CD4-positive, CD25-positive, alpha-beta regulatory T cell (primary cell): ENCODE results near the gene TRIM9. TPM values are rescaled to one million over a fixed set of nuclear protein-coding genes. Genes with fewer than 3 reads are reported as not detected.

ENCODE experiments used
- ATAC-seq, 2 donors: fragments of 150-1000 bp; cut with Tn5 transposase; one replicate each; pipeline ENCODE4 v1.10.0; 2021; ENCODE audit warnings: low read depth in 2 of 2, moderate number of reproducible peaks in 2 of 2, moderate library complexity in 1 of 2
- DNase-seq, 3 donors: peaks; one replicate each; pipeline versions ENCODE4 v3.0.0 to v3.0.0-alpha.2; 2012 to 2022; ENCODE audit warnings: mixed read lengths in 1 of 3
- H3K27ac ChIP-seq: one replicate; pipeline ENCODE4 v1.7.0; 2013; ENCODE audit warnings: mild to moderate bottlenecking, low read length; ENCODE audit not compliant: insufficient read depth, poor library complexity, severe bottlenecking
- H3K27me3 ChIP-seq: one replicate; pipeline ENCODE4 v1.7.0; 2013; ENCODE audit warnings: low read length; ENCODE audit not compliant: control insufficient read depth, insufficient read depth
- H3K36me3 ChIP-seq: one replicate; pipeline ENCODE4 v1.7.0; 2013; ENCODE audit warnings: mild to moderate bottlenecking, low read length, moderate library complexity; ENCODE audit not compliant: control insufficient read depth, insufficient read depth
- H3K4me1 ChIP-seq: 2 replicates; pipeline ENCODE4 v1.7.0; 2013; ENCODE audit warnings: mild to moderate bottlenecking, low read length; ENCODE audit not compliant: insufficient read depth, control insufficient read depth, poor library complexity, severe bottlenecking
- H3K4me3 ChIP-seq: one replicate; pipeline ENCODE4 v1.7.0; 2013; ENCODE audit warnings: low read depth, mild to moderate bottlenecking, low read length, moderate library complexity
- H3K9me3 ChIP-seq, 2 experiments: 1 replicate in 1 of 2; 2 replicates in 1 of 2; pipeline ENCODE4 v1.7.0; 2013; ENCODE audit warnings: low read length in 2 of 2, mild to moderate bottlenecking in 1 of 2, moderate library complexity in 1 of 2; ENCODE audit not compliant: control insufficient read depth in 2 of 2
- H3K27ac Mint-ChIP-seq, 3 donors: one replicate each; pipeline ENCODE4 v1.8.0; 2020 to 2022; ENCODE audit warnings: mild to moderate bottlenecking in 3 of 3, mixed read lengths in 3 of 3, moderate library complexity in 2 of 3
- H3K27me3 Mint-ChIP-seq: one replicate; pipeline ENCODE4 v1.8.0; 2022; ENCODE audit warnings: mild to moderate bottlenecking, mixed read lengths
- H3K36me3 Mint-ChIP-seq: one replicate; pipeline ENCODE4 v1.8.0; 2020; ENCODE audit warnings: mixed read lengths
- H3K4me1 Mint-ChIP-seq, 4 donors: one replicate each; pipeline ENCODE4 v1.8.0; 2020 to 2022; ENCODE audit warnings: mixed read lengths in 4 of 4, mild to moderate bottlenecking in 1 of 4
- H3K4me3 Mint-ChIP-seq, 4 donors: one replicate each; pipeline ENCODE4 v1.8.0; 2020 to 2022; ENCODE audit warnings: mild to moderate bottlenecking in 4 of 4, mixed read lengths in 4 of 4, moderate library complexity in 3 of 4
- H3K9me3 Mint-ChIP-seq, 7 donors: one replicate each; pipeline ENCODE4 v1.8.0; 2020 to 2022; ENCODE audit warnings: mixed read lengths in 7 of 7, mild to moderate bottlenecking in 3 of 7, moderate library complexity in 2 of 7
- polyA plus RNA-seq, 4 donors: library from polyadenylated mRNA; unstranded; fragments of 300-500 nt; fragmentation: Illumina TruSeq; gene quantifications; one replicate each; pipeline ENCODE4 v1.2.3, GENCODE V29; 2021
- total RNA-seq: library from RNA; stranded (reverse); gene quantifications from one replicate; pipeline ENCODE4 v1.2.3, GENCODE V29; 2022

Gene TRIM9
- total and polyA plus RNA-seq, 5 donors from 2014 or later = 0.11 to 0.52 (median 0.15) TPM; not detected in 1

DNA sequence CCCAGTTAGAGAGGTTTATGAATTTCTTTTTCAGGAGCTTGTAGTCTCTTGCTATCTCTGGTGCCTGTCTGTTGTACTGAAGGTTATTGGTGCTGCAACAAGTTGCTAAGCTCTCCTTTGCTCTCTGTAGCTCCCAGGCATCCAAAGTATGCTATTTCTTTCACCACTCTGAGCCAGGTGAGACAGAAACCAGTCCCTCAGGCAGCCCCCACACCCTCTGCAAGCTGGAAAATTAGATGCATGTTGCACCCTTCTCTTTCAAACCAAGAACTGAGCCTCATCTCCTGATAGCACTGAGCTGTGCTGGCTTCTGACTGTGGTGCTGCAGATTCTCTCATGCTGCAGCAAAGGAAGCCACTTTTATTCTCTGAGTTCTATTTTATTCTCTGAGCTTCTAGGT lies 9.6 kb upstream of the TRIM9 start:
- Mint-ChIP-seq H3K4me3 (no peak overlapping the region), H3K27me3 (peaks cover 32% of the 10 kb centered on the region), H3K4me1 (no peaks in the 10 kb centered on the region), H3K9me3 (peaks cover 0 to 2% (median 0%) of the 10 kb centered on the region in 7 donors), H3K27ac (no peak overlapping the region), H3K36me3 (no peaks in the 10 kb centered on the region)
- no peaks in the 10 kb centered on the region for H3K36me3 ChIP-seq
- H3K4me3 ChIP-seq = no peak overlapping the region
- no peak for DNase-seq
- H3K4me1 ChIP-seq = no peaks in the 10 kb centered on the region
- H3K27me3 ChIP-seq = peaks cover 8% of the 10 kb centered on the region
- H3K9me3 ChIP-seq = no peaks in the 10 kb centered on the region
- no peak overlapping the region for H3K27ac ChIP-seq
- no peak for ATAC-seq

DNA sequence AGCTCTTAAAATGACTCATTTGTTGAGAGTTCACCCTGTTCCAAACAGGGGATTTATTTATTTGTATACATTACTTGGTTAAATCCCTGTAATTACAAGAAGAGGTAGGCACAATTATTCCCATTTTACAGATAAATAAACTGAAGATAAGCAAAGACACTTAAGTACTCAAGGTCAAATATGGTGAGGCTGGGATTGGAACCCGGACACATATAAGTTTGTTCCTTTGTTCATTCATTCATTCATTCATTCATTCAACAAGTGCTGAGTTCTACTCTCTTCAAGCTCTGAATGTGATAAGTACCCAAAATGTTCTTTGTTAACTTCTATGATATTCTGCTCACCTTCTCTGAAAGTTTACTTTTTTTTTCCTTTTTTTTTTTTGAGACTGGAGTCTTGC lies 2.4 kb upstream of the TRIM9 start:
- Mint-ChIP-seq H3K9me3 (peaks cover 0 to 2% (median 0%) of the 10 kb centered on the region in 7 donors), H3K4me3 (peak overlapping the region in 1 of 4 donors; percentile 32), H3K36me3 (no peaks in the 10 kb centered on the region), H3K27ac (no peak overlapping the region), H3K4me1 (peaks cover 0 to 25% (median 3%) of the 10 kb centered on the region in 4 donors), H3K27me3 (peaks cover 68% of the 10 kb centered on the region)
- DNase-seq = no peak
- no peak for ATAC-seq
- H3K9me3 ChIP-seq = no peaks in the 10 kb centered on the region
- peaks cover 24% of the 10 kb centered on the region for H3K27me3 ChIP-seq
- no peak overlapping the region for H3K4me3 ChIP-seq
- H3K36me3 ChIP-seq = no peaks in the 10 kb centered on the region
- no peak overlapping the region for H3K27ac ChIP-seq
- peaks cover 23% of the 10 kb centered on the region for H3K4me1 ChIP-seq

DNA sequence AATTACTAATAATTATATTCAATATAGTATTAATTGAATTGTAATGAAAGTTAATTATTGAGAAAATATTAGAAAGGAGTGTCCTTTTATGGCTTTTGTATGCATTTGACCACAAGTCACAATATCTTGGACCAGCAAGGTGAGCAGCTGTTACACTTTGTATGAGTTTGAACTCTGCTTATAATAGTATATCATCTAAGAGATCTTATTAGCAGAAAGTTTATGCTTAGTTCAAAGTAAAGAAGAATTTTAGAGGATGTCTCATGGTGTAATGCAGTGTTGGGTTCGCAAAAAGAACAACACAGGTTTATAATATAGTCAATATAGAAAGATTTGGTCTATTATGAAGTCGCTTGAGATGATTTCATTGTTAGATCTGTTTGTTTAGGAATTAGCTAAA lies 2.0 kb upstream of the TRIM9 start:
- Mint-ChIP-seq H3K27ac (no peak overlapping the region), H3K4me3 (peak overlapping the region in 1 of 4 donors; percentile 32), H3K9me3 (peaks cover 0 to 2% (median 0%) of the 10 kb centered on the region in 7 donors), H3K36me3 (no peaks in the 10 kb centered on the region), H3K4me1 (peaks cover 0 to 25% (median 3%) of the 10 kb centered on the region in 4 donors), H3K27me3 (peaks cover 66% of the 10 kb centered on the region)
- no peak for DNase-seq
- Histone ChIP-seq H3K27me3 (peaks cover 25% of the 10 kb centered on the region), H3K36me3 (no peaks in the 10 kb centered on the region), H3K4me1 (peaks cover 23% of the 10 kb centered on the region), H3K27ac (no peak overlapping the region), H3K4me3 (no peak overlapping the region), H3K9me3 (no peaks in the 10 kb centered on the region)
- no peak for ATAC-seq

DNA sequence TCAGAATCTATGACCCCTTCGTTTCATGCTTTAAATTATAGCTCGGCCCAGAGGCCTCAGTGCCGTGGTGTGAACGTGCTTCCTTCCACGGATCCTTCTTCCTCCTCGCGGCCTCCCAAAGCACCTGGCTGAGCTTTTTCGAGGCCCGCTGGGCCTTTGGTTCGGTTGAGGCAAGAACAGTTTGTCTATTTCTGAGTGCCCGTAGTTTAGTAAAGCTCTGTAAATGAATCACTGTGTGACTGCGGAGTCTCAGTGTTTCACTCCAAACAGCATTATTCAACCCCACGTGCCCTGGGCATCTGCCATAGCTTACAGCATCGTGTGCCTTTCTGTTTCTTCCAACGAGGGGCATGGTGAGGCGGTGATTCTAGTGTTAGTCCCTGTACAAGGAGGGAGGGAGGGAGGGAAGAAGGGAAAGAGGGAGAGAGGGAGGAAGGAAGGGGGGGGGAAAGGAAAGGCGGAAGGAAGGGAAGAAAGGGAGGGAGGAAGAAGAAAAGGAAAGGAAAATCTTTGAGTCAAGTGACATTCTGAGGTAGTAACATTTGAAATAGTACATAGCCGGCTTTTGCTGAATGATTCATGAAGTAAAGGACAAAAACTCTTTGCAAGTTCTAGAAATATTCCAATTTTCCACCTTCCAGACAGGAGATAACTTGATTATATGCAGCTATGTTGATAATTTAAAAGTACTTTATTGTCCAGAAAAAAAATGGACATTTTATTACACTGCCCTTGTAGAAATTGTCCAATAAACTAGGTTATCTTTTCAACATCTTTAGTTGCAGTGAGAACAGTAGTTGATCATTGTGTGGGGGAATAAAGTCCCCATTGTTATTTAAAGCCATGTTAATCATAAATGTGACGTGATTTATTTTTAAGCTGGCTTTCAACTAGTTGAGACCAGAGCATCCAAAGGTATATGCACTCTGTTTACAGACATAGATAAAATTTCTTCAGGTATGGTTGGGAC lies 1.2 kb upstream of the TRIM9 start:
- Histone ChIP-seq H3K4me3 (peak overlapping the region; percentile 64), H3K27me3 (peaks cover 25% of the 10 kb centered on the region), H3K9me3 (no peaks in the 10 kb centered on the region), H3K4me1 (peaks cover 23% of the 10 kb centered on the region), H3K27ac (no peak overlapping the region), H3K36me3 (no peaks in the 10 kb centered on the region)
- H3K27me3 Mint-ChIP-seq = peaks cover 64% of the 10 kb centered on the region
- peak in 2 of 3 donors; percentile 3 to 17 for DNase-seq
- no peak for ATAC-seq
- no peaks in the 10 kb centered on the region for H3K36me3 Mint-ChIP-seq
- H3K9me3 Mint-ChIP-seq = peaks cover 0 to 2% (median 0%) of the 10 kb centered on the region in 7 donors
- peaks cover 0 to 25% (median 3%) of the 10 kb centered on the region in 4 donors for H3K4me1 Mint-ChIP-seq
- H3K27ac Mint-ChIP-seq = peak overlapping the region in 2 of 3 donors; percentile 43 to 58
- H3K4me3 Mint-ChIP-seq = peak overlapping the region; percentile 89 to 94 (median 92)

DNA sequence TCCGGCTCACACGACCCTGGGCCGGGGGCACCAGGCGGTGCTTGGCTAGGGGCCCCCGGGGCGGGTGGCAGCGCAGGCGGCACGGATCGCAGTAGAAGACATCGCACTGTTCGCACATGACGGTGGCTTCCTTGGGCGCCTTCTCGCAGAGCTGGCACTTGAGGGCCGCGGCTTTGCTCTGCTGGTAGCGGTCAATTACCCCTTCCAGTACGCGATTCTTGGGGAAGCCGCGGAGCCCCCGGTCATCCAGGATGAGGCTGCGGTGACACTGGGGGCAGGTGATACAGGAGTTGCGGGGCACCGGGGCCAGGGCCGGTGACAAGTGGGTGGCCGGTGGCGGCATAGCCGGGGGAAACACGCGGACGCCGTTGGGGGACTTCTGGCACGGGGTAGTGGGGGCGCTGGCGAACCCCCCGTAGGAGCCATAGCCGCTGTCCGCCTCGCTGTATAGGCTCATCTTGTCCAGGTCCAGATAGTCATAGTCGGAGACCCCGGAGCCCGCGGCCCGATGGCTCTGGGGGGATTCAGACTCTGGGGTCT lies 553 bp downstream of the TRIM9 start:
- Mint-ChIP-seq H3K9me3 (no peaks in the 10 kb centered on the region), H3K27me3 (peaks cover 53% of the 10 kb centered on the region), H3K27ac (no peak overlapping the region), H3K4me1 (peaks cover 0 to 25% (median 3%) of the 10 kb centered on the region in 4 donors), H3K4me3 (peak overlapping the region; percentile 89 to 94 (median 92)), H3K36me3 (no peaks in the 10 kb centered on the region)
- Histone ChIP-seq H3K27ac (no peak overlapping the region), H3K4me3 (peak overlapping the region; percentile 54), H3K9me3 (no peaks in the 10 kb centered on the region), H3K27me3 (peaks cover 22% of the 10 kb centered on the region), H3K36me3 (no peaks in the 10 kb centered on the region), H3K4me1 (peaks cover 23% of the 10 kb centered on the region)
- ATAC-seq (no peak), DNase-seq (peak in 2 of 3 donors; percentile 11 to 32)

DNA sequence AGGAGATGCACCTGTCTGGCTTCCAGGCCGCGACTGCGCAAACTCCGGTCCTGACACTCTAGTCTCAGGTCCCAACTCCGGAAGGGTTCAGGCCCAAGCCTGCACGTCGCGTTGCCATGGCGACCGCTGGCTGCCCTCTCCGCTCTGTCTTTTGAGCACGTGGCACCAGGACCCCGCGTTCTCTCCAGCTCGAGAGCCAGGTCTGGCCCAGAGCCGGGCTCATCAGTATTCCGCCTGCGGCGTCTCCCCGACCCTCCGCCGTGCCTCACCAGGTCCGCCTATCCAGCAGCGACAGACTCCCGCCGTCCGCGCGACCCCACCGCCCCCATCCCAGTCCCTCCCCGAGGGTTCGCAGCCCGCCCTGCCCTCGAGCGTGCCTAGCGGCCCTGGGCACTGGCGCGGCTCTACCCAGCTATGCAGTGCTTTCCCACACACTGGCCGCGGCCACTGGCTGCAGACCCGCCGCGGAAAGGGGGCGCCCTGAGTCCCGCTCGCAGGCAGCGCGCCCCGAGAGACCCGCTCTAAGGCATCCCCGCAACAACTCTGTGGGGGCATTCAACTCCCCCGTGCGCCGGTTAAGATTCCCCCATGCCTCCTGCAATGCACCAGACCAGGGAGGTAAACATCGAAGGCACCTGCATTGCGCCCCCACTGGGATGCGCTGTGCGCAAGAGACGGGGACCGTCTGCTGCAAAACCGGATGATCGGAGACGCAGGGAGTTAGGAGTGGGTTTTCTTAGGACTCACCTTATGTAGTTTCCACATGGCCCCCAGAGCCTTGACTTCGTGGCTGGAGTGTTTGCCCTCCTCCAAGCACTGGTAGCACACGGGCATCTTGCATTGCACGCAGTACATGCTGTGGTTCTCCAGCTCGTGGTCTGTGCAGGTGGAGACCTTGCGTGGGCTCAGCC lies 1.3 kb downstream of the TRIM9 start:
- Mint-ChIP-seq H3K27ac (no peak overlapping the region), H3K27me3 (peaks cover 47% of the 10 kb centered on the region)

DNA sequence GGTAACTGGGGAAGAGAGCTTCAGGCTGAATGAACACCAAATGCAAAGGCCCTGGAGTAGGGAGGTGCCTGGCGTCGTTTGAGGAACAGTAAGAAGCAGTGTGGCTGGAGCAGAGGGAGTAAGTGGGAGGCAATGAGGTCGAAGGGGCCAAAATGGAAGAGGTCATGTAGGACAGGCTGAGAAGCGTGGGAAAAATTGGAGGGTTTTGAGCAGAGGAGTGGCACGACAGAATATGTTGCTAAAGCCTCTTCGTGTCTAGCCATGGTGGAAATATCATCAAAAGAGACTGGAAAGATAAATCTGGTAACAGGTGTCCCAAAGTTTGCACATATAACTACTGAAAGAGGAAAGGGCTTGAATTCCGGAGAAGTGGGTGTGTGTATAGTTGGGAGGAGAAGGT lies 1.9 kb downstream of the TRIM9 start:
- Mint-ChIP-seq H3K36me3 (no peaks in the 10 kb centered on the region), H3K4me1 (peaks cover 0 to 25% (median 3%) of the 10 kb centered on the region in 4 donors), H3K27me3 (peaks cover 47% of the 10 kb centered on the region), H3K4me3 (peak overlapping the region in 3 of 4 donors; percentile 66 to 86 (median 68)), H3K27ac (no peak overlapping the region), H3K9me3 (no peaks in the 10 kb centered on the region)
- no peaks in the 10 kb centered on the region for H3K9me3 ChIP-seq
- H3K27ac ChIP-seq = no peak overlapping the region
- peaks cover 23% of the 10 kb centered on the region for H3K4me1 ChIP-seq
- DNase-seq (no peak), ATAC-seq (no peak)
- peaks cover 17% of the 10 kb centered on the region for H3K27me3 ChIP-seq
- no peak overlapping the region for H3K4me3 ChIP-seq
- H3K36me3 ChIP-seq = no peaks in the 10 kb centered on the region

More for the DNA sequence above, 1.3 kb downstream of the TRIM9 start:
- H3K9me3 Mint-ChIP-seq = no peaks in the 10 kb centered on the region
- DNase-seq (peak; percentile 7 to 61 (median 38)), ATAC-seq (no peak)
- H3K36me3 ChIP-seq = no peaks in the 10 kb centered on the region
- peaks cover 0 to 25% (median 3%) of the 10 kb centered on the region in 4 donors for H3K4me1 Mint-ChIP-seq
- peak overlapping the region; percentile 54 for H3K4me3 ChIP-seq
- H3K27ac ChIP-seq = no peak overlapping the region
- H3K4me1 ChIP-seq = peaks cover 23% of the 10 kb centered on the region
- no peaks in the 10 kb centered on the region for H3K36me3 Mint-ChIP-seq
- H3K9me3 ChIP-seq = no peaks in the 10 kb centered on the region
- peak overlapping the region; percentile 89 to 94 (median 92) for H3K4me3 Mint-ChIP-seq
- H3K27me3 ChIP-seq = peaks cover 22% of the 10 kb centered on the region
